Brain microvascular endothelial cell (primary cell): ENCODE measurements around the gene CMTM5.

Experiments
- DNase-seq: peaks from one replicate; pipeline ENCODE4 v3.0.0-alpha.2; 2020
- H3K27ac ChIP-seq: fragments of 250-450 bp; sonication (Bioruptor Pico); 2 replicates; pipeline ENCODE4 v1.5.1; 2020; ENCODE audit warnings: mild to moderate bottlenecking, moderate library complexity
- H3K27me3 ChIP-seq: fragments of 250-450 bp; sonication (Bioruptor Pico); replicated peaks from 2 replicates; pipeline ENCODE4 v1.5.1; 2020; ENCODE audit warnings: mild to moderate bottlenecking
- H3K36me3 ChIP-seq: fragments of 250-450 bp; sonication (Bioruptor Pico); replicated peaks from 2 replicates; pipeline ENCODE4 v1.5.1; 2020; ENCODE audit warnings: mild to moderate bottlenecking
- H3K4me3 ChIP-seq: 2 replicates; pipeline ENCODE4 v1.5.1; 2011; ENCODE audit warnings: low read depth, mild to moderate bottlenecking, control low read depth, low read length, moderate library complexity
- in situ Hi-C: cut with HindIII; loops from 2 replicates; pipeline ENCODE4 v1.10.0; 2017; ENCODE audit warnings: low sequenced_read_pairs, low pct_ligation_motif_present
- TF ChIP-seq, protein P1 (sequence below): IDR thresholded peaks from 2 replicates; pipeline ENCODE4 v1.5.1; 2011; ENCODE audit warnings: low read depth, mild to moderate bottlenecking, moderate library complexity, low read length, control low read depth, inconsistent platforms; ENCODE audit errors: missing control alignments

CMTM5 gene

GRCh38 chr14:23360496-23360895 lies 16.4 kb upstream of the CMTM5 start:
- DNase-seq, result no peak
- in situ Hi-C loops, result no loop called here
- H3K27me3 ChIP-seq, result peaks cover 2% of the 10 kb centered on the region
- TF ChIP-seq, protein P1, sequence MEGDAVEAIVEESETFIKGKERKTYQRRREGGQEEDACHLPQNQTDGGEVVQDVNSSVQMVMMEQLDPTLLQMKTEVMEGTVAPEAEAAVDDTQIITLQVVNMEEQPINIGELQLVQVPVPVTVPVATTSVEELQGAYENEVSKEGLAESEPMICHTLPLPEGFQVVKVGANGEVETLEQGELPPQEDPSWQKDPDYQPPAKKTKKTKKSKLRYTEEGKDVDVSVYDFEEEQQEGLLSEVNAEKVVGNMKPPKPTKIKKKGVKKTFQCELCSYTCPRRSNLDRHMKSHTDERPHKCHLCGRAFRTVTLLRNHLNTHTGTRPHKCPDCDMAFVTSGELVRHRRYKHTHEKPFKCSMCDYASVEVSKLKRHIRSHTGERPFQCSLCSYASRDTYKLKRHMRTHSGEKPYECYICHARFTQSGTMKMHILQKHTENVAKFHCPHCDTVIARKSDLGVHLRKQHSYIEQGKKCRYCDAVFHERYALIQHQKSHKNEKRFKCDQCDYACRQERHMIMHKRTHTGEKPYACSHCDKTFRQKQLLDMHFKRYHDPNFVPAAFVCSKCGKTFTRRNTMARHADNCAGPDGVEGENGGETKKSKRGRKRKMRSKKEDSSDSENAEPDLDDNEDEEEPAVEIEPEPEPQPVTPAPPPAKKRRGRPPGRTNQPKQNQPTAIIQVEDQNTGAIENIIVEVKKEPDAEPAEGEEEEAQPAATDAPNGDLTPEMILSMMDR, result peak; percentile 40
- H3K4me3 ChIP-seq, result no peak overlapping the region
- H3K27ac ChIP-seq, result no peak overlapping the region
- no peaks in the 10 kb centered on the region for H3K36me3 ChIP-seq

DNA sequence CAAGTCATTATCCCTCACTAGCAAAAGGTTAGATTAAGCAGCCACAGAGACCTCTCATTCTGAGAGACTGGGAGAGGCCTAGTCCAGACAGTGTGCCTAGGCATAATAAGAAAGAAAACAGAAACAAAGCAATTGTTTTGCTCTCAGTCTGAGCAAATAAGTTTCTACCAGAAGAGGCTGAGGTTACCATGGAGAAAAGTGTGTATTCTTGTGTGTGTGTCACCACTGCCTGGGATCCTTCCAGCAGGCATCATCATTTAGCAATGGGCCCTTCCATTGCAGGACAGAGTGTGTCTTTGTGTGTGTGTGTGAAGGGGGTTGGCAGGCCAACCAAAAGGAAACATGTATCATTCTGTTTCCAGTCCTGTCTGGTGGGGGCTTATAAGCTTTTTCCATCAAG lies 15.5 kb upstream of the CMTM5 start:
- Histone ChIP-seq H3K36me3 (no peaks in the 10 kb centered on the region), H3K27me3 (peaks cover 5% of the 10 kb centered on the region), H3K4me3 (no peak overlapping the region), H3K27ac (no peak overlapping the region)
- DNase-seq, result peak; percentile 35
- TF ChIP-seq, protein P1, result no peak
- in situ Hi-C loops, result no loop called here

DNA sequence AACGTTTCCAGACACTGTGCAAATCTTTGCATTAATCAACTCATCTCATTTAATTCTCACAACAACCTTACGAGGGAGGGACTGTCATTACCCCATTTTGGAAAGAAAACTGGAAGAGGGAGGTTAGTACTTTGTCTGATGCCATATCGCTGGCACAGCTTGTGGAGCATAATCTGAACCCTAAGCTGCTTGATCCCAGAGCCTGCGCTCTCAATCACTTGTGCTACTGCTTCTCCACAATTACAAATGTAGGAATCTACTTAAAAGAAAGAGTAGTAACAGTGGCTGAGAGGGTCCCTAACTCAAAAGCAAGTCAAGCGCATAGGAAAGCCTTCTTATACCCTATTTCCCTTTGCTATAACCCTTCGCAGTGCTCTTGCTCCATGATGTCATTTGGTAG lies 15.1 kb upstream of the CMTM5 start:
- DNase-seq, result no peak
- TF ChIP-seq, protein P1, result no peak
- H3K36me3 ChIP-seq, result no peaks in the 10 kb centered on the region
- no peak overlapping the region for H3K27ac ChIP-seq
- in situ Hi-C loops, result no loop called here
- peaks cover 7% of the 10 kb centered on the region for H3K27me3 ChIP-seq
- no peak overlapping the region for H3K4me3 ChIP-seq

DNA sequence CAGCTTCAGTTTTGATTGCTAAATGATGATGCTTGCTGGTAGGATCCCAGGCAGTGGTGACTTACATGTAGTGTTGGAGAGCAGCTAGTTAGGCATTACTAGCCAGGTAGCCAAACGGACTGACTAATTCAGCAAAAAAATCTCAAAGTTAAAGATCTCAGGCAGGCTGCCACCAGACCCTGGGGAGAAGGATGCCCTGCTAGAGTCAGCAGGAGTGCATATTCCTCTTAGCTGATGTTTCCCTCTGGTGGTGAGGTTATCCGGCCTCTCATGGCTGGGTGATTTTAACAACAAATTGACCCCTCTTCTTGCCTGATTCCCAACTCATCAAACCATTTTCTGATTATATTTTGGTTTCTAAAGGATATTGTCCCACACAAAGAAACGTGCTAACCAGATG lies 14.6 kb upstream of the CMTM5 start:
- H3K27ac ChIP-seq, result no peak overlapping the region
- DNase-seq, result no peak
- H3K27me3 ChIP-seq, result peaks cover 7% of the 10 kb centered on the region
- no peak overlapping the region for H3K4me3 ChIP-seq
- in situ Hi-C loops, result no loop called here
- no peaks in the 10 kb centered on the region for H3K36me3 ChIP-seq
- TF ChIP-seq, protein P1, result peak; percentile 51

DNA sequence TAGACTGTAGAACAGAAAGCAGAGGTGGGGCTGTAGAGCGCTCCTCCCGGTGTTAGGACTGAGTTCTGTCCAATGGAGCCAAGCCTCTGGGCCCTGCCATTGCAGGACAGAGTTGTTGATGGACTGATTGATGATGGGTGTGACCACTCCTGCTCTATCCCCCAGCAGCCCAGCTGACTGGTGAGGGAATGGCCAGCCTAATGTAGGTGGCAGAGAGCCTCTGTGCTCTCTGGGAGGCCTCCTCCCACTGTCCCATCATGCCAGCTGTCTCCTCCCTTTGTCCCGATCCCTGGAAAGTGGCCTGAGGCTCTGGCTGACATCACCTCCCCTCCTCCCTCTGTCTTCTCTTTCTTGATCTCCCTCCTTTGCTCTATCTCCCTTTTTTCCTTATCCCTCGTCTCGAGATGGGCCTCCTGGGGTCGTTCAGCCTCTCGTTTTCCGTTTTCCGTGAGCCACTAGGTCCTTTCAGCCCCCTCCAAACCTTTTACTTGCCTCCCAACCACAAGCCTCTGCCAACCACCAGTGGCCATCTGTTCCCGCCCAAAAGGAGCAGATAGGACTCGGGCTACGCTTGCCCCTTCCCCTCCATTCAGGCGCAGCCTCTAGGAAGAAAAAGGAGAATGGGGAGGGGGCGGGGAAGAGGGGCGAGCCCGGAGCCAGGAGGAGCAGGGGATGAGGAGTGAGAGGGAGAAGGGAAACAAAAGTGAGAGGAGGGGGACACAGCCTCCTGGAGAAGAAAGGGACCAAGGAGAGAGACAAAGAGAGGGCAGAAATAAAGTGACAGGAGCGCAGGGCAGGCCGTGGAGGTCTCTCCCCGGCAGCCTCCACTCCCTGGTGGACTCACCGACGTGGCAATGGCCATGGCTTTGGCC lies 12.4 kb upstream of the CMTM5 start:
- no peaks in the 10 kb centered on the region for H3K36me3 ChIP-seq
- no peak for DNase-seq
- in situ Hi-C loops, result no loop called here
- H3K27ac ChIP-seq, result no peak overlapping the region
- peak overlapping the region; percentile 62 for H3K4me3 ChIP-seq
- TF ChIP-seq, protein P1, result no peak
- H3K27me3 ChIP-seq, result peaks cover 7% of the 10 kb centered on the region
